ENCODE results near the gene FBLN1.

The FBLN1 gene

GRCh38 chr22:45632791-45633515, 130.3 kb downstream of the FBLN1 start:
- H3K27ac ChIP-seq (ENCODE audit: low read depth, low read length): no peak overlapping the region
- no CpG with 5 or more reads among the region's 15 CpGs for WGBS (ENCODE audit: extremely low coverage, insufficient coverage, insufficient read length)
- H3K36me3 ChIP-seq (ENCODE audit: control insufficient read depth in 1 of 2, insufficient read depth in 2 of 2, low read length in 2 of 2): no peaks in the 10 kb centered on the region

DNA sequence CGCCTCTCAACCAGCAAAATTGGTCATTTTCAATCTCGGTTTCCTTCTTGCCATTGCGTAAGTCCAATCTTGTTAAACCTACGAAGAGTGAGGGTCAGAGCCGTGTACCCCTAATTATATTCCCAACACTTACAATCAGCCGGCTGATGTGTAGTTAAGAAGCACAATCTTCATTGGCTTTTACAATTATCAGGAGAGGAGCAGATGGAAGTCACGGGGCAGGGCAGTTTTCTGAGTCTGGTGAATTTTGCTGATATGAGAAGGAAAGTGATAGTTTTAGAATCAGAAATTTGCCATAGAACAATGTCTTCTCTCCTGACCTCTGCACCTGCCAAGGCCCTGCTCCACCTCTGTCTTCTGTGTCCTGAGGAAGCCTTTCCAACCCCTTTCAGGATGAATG, 134.0 kb downstream of the FBLN1 start:
- Histone ChIP-seq H3K4ac (ENCODE audit: low read depth, low read length) (no peak overlapping the region), H3K23ac (ENCODE audit: low read length) (no peak overlapping the region), H3K9ac (ENCODE audit: low read length) (no peak overlapping the region), H2BK12ac (ENCODE audit: low read length) (no peak overlapping the region), H3K27ac (ENCODE audit: low read depth, low read length) (no peak overlapping the region), H3K18ac (ENCODE audit: low read length) (no peak overlapping the region), H3K79me1 (ENCODE audit: low read length) (peaks cover 25% of the 10 kb centered on the region), H3K79me2 (ENCODE audit: control insufficient read depth, insufficient read depth, low read length, poor library complexity) (no peaks in the 10 kb centered on the region), H3K14ac (ENCODE audit: low read length) (no peak overlapping the region), H2AK5ac (ENCODE audit: low read length) (no peak overlapping the region), H2BK5ac (ENCODE audit: low read depth, low read length, poor library complexity) (no peak overlapping the region), H4K12ac (ENCODE audit: low read depth, low read length) (no peak overlapping the region), H2AFZ (ENCODE audit: insufficient read depth, low read length, poor library complexity) (no peak overlapping the region), H3K27me3 (ENCODE audit: insufficient read depth, low read length) (no peaks in the 10 kb centered on the region), H3K4me3 (ENCODE audit: low read depth, low read length) (no peak overlapping the region), H3K4me1 (ENCODE audit: control insufficient read depth in 1 of 2, insufficient read depth in 2 of 2, low read length in 2 of 2) (peaks cover 21 to 25% of the 10 kb centered on the region in 2 experiments), H4K91ac (ENCODE audit: low read depth, low read length) (peak overlapping the region; percentile 2), H3K36me3 (ENCODE audit: control insufficient read depth in 1 of 2, insufficient read depth in 2 of 2, low read length in 2 of 2) (no peaks in the 10 kb centered on the region), H3K9me3 (ENCODE audit: insufficient read depth, low read depth, low read length) (peaks cover 4% of the 10 kb centered on the region), H4K8ac (ENCODE audit: low read depth, low read length) (no peak overlapping the region), H3K4me2 (ENCODE audit: low read length) (no peak overlapping the region), H2BK120ac (ENCODE audit: insufficient read depth, low read length, poor library complexity) (no peak overlapping the region)
- no CpG with 5 or more reads among the region's 7 CpGs for WGBS (ENCODE audit: extremely low coverage, insufficient coverage, insufficient read length)
- no peak for DNase-seq

More at GRCh38 chr22:45632791-45633515, 130.3 kb downstream of the FBLN1 start:
- Histone ChIP-seq H3K27me3 (ENCODE audit: insufficient read depth, low read length) (no peaks in the 10 kb centered on the region), H4K12ac (ENCODE audit: low read depth, low read length) (no peak overlapping the region), H2BK5ac (ENCODE audit: low read depth, low read length, poor library complexity) (peak overlapping the region; percentile 4), H3K4ac (ENCODE audit: low read depth, low read length) (no peak overlapping the region), H3K79me1 (ENCODE audit: low read length) (peaks cover 5% of the 10 kb centered on the region), H3K4me3 (ENCODE audit: low read depth, low read length) (no peak overlapping the region), H3K23ac (ENCODE audit: low read length) (no peak overlapping the region), H2AFZ (ENCODE audit: insufficient read depth, low read length, poor library complexity) (no peak overlapping the region), H3K4me1 (ENCODE audit: control insufficient read depth in 1 of 2, insufficient read depth in 2 of 2, low read length in 2 of 2) (peaks cover 3 to 8% of the 10 kb centered on the region in 2 experiments), H2BK12ac (ENCODE audit: low read length) (peak overlapping the region; percentile 58), H3K79me2 (ENCODE audit: control insufficient read depth, insufficient read depth, low read length, poor library complexity) (no peaks in the 10 kb centered on the region), H4K8ac (ENCODE audit: low read depth, low read length) (no peak overlapping the region), H3K9ac (ENCODE audit: low read length) (no peak overlapping the region), H3K18ac (ENCODE audit: low read length) (no peak overlapping the region), H4K91ac (ENCODE audit: low read depth, low read length) (peak overlapping the region; percentile 30), H2AK5ac (ENCODE audit: low read length) (no peak overlapping the region), H3K9me3 (ENCODE audit: insufficient read depth, low read depth, low read length) (no peaks in the 10 kb centered on the region), H3K4me2 (ENCODE audit: low read length) (peak overlapping the region; percentile 12), H3K14ac (ENCODE audit: low read length) (peak overlapping the region; percentile 2), H2BK120ac (ENCODE audit: insufficient read depth, low read length, poor library complexity) (peak overlapping the region; percentile 11)
- DNase-seq: no peak

DNA sequence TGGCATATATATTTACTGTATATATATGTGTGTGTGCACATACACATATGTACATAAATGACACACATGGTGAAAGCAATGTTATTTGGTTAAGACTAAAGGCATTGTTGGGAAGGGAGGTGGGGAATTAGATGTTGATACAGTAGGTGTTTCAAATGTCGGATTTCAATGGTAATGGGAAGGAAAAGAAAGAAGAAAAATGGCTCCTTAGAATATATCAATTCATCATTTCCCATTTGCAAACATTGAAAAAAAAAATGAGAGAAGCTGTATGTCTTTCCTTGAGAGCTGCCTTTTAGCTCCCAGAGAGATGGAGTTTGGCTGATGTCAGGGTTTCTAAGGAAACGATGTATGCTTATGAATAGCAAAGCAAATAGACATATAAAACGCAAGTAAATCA, 135.5 kb downstream of the FBLN1 start:
- Histone ChIP-seq H3K4me2 (ENCODE audit: low read length) (no peak overlapping the region), H4K12ac (ENCODE audit: low read depth, low read length) (no peak overlapping the region), H3K9me3 (ENCODE audit: insufficient read depth, low read depth, low read length) (peaks cover 4% of the 10 kb centered on the region), H3K4ac (ENCODE audit: low read depth, low read length) (no peak overlapping the region), H3K4me1 (ENCODE audit: control insufficient read depth in 1 of 2, insufficient read depth in 2 of 2, low read length in 2 of 2) (peaks cover 19 to 20% of the 10 kb centered on the region in 2 experiments), H2BK5ac (ENCODE audit: low read depth, low read length, poor library complexity) (no peak overlapping the region), H3K27me3 (ENCODE audit: insufficient read depth, low read length) (no peaks in the 10 kb centered on the region), H2BK12ac (ENCODE audit: low read length) (no peak overlapping the region), H3K18ac (ENCODE audit: low read length) (no peak overlapping the region), H3K27ac (ENCODE audit: low read depth, low read length) (no peak overlapping the region), H4K8ac (ENCODE audit: low read depth, low read length) (no peak overlapping the region), H3K4me3 (ENCODE audit: low read depth, low read length) (no peak overlapping the region), H2AFZ (ENCODE audit: insufficient read depth, low read length, poor library complexity) (no peak overlapping the region), H3K14ac (ENCODE audit: low read length) (no peak overlapping the region), H3K36me3 (ENCODE audit: control insufficient read depth in 1 of 2, insufficient read depth in 2 of 2, low read length in 2 of 2) (no peaks in the 10 kb centered on the region), H2BK120ac (ENCODE audit: insufficient read depth, low read length, poor library complexity) (no peak overlapping the region), H3K79me1 (ENCODE audit: low read length) (peaks cover 22% of the 10 kb centered on the region), H3K79me2 (ENCODE audit: control insufficient read depth, insufficient read depth, low read length, poor library complexity) (no peaks in the 10 kb centered on the region), H4K91ac (ENCODE audit: low read depth, low read length) (no peak overlapping the region), H3K9ac (ENCODE audit: low read length) (no peak overlapping the region), H2AK5ac (ENCODE audit: low read length) (no peak overlapping the region), H3K23ac (ENCODE audit: low read length) (no peak overlapping the region)
- DNase-seq: no peak
- 100% methylated on average over 1 of the region's 3 CpGs for WGBS (ENCODE audit: extremely low coverage, insufficient coverage, insufficient read length)

- Histone ChIP-seq H4K8ac (ENCODE audit: low read depth, low read length) (peak overlapping the region; percentile 52), H3K79me2 (ENCODE audit: control insufficient read depth, insufficient read depth, low read length, poor library complexity) (no peaks in the 10 kb centered on the region), H3K4me1 (ENCODE audit: control insufficient read depth in 1 of 2, insufficient read depth in 2 of 2, low read length in 2 of 2) (peaks cover 18% of the 10 kb centered on the region in 2 experiments), H4K12ac (ENCODE audit: low read depth, low read length) (no peak overlapping the region), H3K4me3 (ENCODE audit: low read depth, low read length) (no peak overlapping the region), H3K4me2 (ENCODE audit: low read length) (no peak overlapping the region), H2BK5ac (ENCODE audit: low read depth, low read length, poor library complexity) (peak overlapping the region; percentile 37), H3K27me3 (ENCODE audit: insufficient read depth, low read length) (no peaks in the 10 kb centered on the region), H3K18ac (ENCODE audit: low read length) (peak overlapping the region; percentile 44), H3K36me3 (ENCODE audit: control insufficient read depth in 1 of 2, insufficient read depth in 2 of 2, low read length in 2 of 2) (no peaks in the 10 kb centered on the region), H3K4ac (ENCODE audit: low read depth, low read length) (peak overlapping the region; percentile 47), H2AFZ (ENCODE audit: insufficient read depth, low read length, poor library complexity) (no peak overlapping the region), H3K9ac (ENCODE audit: low read length) (no peak overlapping the region), H3K23ac (ENCODE audit: low read length) (no peak overlapping the region), H3K9me3 (ENCODE audit: insufficient read depth, low read depth, low read length) (peaks cover 4% of the 10 kb centered on the region), H2AK5ac (ENCODE audit: low read length) (peak overlapping the region; percentile 14), H3K79me1 (ENCODE audit: low read length) (peaks cover 22% of the 10 kb centered on the region), H4K91ac (ENCODE audit: low read depth, low read length) (peak overlapping the region; percentile 67), H2BK12ac (ENCODE audit: low read length) (peak overlapping the region; percentile 67), H2BK120ac (ENCODE audit: insufficient read depth, low read length, poor library complexity) (peak overlapping the region; percentile 9), H3K14ac (ENCODE audit: low read length) (peak overlapping the region; percentile 47), H3K27ac (ENCODE audit: low read depth, low read length) (peak overlapping the region; percentile 47)
- whole genome bisulfite sequencing (ENCODE audit: extremely low coverage, insufficient coverage, insufficient read length): no CpG with 5 or more reads among the region's 21 CpGs
- no peak for DNase-seq
Measured at GRCh38 chr22:45638834-45639746, 136.4 kb downstream of the FBLN1 start.

Data from trophoblast cell (in vitro differentiated cells and primary cell).